ENCODE results near the gene AADAT.

The AADAT gene

DNA sequence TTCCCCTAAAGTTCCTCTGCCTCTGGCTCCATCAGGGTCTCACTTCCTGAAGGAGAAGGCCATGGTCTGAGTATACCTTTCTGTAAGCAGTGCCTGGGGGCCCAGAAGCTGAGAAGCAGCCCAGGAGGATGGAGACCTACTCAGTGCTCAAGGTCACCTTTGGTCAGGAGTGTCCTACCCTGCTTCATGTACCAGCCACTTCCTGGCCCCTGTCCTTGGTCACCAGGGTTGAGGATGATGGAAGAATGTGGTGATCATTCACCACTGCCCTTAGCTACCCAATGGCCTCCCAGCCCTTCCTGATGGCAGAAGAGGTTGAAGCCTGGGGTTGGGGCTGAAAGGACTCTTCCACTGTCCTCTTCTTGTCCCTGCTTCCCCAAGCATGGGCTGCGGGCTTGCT is 54.5 kb downstream of the AADAT start:
- no peak for DNase-seq (ENCODE audit: low read depth in 2 of 3, low spot score in 2 of 3)

DNA sequence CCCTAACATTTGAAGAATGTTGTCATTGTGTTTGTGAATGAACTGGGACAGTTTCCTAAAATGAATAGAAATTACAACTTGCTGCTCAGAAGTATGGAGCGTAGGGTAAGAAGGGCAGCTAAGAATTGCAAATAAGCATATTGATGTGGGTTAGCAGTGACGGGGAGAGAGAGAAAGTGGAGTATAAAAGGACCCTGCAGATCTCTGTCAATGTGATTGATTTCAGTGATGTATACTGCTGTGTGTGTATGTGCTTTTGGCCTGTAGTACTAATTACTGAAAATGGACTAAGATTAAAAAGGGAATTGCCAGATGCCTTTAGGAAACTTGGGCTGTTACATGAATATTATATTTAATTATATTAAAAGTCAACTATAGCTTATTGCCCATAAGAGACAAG is 55.8 kb downstream of the AADAT start:
- no peak for DNase-seq (ENCODE audit: low read depth in 2 of 3, low spot score in 2 of 3)

DNA sequence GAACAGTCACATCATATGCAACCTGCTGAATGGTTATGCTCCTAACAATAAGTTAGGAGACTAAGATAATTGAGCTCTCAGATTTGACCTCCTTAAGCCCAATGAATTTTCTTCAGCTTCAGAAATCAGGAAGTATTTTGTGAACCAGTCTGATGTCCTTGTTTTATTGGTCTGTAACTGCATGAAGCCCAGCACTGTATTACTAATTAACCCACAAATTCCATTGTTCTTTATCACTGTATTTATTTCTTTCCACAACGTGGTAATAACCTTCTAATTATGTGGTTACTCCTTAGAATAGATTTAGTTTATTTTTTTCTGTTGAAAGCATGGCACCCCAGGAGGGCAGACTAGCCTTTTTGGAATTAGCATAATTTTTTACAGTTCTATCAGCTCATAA is 59.6 kb downstream of the AADAT start:
- no peak for DNase-seq (ENCODE audit: low read depth in 2 of 3, low spot score in 2 of 3)

DNA sequence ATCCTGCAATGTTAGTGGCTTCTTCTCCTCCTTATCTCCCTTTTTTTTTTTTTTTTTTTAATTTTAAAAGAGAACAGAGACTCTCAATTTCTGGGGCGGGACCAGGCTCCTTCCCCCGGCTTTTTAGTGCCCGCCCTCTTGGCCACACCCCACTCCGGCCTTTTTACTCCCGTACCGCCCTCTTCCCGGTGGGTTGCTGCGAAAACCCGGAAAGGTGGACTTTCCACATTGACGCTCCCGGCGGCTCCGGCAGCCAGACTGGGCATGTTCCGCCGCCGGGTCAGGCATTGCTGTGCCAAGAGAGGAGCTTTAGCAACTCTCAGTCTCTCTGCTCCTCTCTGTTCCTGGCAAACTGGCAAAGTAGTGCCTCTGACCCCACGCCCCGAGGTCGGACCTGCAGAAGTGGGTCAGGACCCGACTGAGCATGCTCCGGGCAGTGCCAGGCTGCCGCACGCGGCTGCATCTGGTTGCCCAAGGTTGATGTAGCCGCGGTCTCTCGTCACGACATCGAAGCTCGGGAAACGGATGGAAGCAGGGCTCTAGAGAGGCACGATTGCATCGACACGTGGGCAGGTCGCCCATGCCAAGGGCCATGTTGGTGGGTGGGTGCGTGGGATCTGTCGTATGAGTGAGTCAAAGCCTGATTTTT is 62.5 kb downstream of the AADAT start:
- peak; percentile 66 to 82 (median 78) for DNase-seq (ENCODE audit: low read depth in 2 of 3, low spot score in 2 of 3)

DNA sequence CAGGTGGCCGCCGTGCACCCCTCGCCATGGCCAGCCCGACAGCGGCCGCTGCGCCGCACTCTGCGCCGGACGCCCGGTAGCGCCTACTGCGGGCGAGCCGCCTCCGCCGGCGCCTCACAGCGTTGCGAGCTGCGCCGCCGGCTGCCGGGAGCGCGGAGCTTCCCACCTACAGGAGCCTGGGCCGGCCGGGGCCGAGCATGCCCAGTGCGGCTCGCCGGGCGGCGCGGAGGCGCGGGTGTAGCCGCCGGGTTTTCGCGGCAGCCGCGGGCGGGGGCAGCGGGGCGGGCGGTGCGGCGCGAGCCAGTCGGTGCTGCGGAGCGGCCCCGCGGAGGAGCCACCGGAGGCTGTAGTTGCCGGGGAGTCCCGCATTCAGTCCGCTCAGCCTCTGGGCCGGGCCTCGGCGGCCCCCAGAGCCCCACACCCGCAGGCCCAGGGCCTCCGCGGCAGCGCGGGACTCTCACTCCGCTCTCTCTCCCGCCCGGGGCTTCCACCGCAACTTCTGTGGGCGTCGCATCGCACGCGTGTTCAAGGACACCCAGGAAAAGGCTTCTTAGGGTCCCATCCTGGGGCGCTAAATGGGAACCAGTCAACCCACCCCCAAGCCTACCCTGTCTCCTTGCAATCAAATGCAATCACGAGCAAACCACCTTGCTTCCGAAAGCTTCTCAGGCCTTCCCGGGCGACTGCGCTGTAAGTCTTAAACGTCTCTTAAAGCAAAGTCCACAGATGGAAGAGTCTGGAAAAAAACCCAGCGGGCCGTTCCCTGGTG is 63.3 kb downstream of the AADAT start, which contains the start of gene MFAP3L:
Gene MFAP3L (minus strand): TSS at position 143 of the 769 bp plus-strand sequence. CDS start 20,518 bp downstream, outside the sequence.
- DNase-seq (ENCODE audit: low read depth in 2 of 3, low spot score in 2 of 3), result peak; percentile 33 to 74 (median 38)

DNA sequence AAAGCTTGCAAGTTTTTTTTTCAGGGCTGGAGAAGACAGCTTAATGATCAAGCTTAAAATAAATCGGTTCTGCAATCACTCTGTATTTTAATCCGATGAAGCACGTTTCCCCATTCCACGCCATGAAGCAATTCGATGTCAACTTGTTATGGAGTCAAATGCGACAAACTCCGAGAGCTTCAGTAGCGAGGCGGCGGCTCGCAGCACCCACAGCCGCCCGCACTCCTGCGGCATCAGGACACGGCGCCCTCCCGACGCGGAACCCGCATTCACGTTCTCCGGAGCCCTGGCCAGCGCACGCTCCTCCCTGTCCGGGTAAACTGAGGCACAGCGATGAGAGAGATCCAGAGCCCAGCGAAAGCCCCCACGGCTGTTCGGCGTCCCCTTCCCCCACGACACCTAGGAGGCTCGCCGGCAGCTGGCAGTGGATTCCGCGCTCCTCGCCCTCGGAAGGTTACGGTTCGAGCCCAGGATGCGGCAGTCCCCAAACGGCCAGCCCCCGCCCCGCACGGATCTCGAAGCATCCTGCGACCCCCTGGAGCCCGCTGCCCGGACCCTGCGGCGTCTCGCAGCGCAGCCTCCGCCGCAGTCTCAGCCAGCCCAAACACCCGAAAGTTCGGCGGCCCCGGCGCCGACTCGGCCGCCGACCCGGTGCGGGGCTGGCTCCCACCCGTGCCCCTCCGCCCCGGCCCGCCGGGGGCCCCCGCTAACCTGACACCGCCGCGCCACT is 64.1 kb downstream of the AADAT start:
- DNase-seq (ENCODE audit: low read depth in 2 of 3, low spot score in 2 of 3), result no peak

DNA sequence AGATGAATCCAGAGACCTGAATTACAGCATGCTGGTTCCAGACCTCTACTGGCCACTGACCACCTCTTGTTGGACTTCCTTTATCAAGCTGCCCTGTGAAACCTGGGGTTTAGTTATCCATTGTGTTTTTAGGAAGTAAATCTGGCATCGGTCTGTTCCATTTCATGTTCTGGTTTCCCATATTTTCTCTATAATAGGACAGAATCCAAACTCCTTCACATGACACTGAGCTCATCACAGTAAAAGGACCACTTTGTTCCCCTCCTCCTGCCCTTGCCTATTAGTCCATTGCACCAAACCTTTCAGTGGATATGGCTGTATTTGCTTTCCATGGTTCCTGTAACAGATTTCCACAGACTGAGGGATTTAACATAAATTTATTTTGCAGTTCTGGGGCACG is 67.5 kb downstream of the AADAT start:
- DNase-seq (ENCODE audit: low read depth in 2 of 3, low spot score in 2 of 3), result no peak

DNA sequence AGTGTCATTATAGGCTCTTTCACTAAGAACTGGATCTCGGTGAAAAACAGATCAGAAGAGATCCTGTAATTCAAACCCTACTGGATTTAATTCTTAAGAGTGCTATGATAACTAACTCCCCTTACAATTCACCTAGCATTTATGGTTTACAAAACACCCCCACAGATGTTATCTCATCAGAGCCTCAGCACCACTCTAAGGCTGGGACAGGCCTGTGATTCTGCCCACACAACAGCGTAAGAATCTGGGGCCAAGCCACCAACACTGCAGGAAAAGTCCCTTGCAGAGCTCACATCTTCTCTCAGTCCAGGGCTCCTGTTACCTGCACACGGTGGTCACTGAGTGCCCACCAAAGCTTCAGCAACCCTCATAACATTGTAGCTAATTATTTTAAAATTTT is 72.5 kb downstream of the AADAT start:
- DNase-seq (ENCODE audit: low read depth in 2 of 3, low spot score in 2 of 3), result no peak

DNA sequence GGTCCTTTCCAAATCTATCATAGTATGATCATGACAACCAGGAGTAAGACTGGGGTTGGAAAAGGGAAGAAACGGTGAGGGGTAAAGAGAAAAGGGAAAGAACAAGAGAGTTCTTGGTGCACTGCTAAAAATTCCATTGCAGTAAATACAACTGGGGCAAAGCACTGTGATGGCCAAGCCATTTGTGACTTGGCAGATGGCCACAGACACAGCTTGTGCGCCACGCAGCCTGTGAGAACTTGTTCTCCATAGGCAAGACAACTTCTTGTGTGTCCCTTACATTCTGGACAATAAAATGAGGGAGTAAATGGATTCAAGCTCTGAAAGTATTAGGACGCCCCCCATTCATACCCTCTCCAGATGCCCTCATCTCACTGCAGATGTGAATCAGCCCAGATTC is 74.5 kb downstream of the AADAT start:
- no peak for DNase-seq (ENCODE audit: low read depth in 2 of 3, low spot score in 2 of 3)

DNA sequence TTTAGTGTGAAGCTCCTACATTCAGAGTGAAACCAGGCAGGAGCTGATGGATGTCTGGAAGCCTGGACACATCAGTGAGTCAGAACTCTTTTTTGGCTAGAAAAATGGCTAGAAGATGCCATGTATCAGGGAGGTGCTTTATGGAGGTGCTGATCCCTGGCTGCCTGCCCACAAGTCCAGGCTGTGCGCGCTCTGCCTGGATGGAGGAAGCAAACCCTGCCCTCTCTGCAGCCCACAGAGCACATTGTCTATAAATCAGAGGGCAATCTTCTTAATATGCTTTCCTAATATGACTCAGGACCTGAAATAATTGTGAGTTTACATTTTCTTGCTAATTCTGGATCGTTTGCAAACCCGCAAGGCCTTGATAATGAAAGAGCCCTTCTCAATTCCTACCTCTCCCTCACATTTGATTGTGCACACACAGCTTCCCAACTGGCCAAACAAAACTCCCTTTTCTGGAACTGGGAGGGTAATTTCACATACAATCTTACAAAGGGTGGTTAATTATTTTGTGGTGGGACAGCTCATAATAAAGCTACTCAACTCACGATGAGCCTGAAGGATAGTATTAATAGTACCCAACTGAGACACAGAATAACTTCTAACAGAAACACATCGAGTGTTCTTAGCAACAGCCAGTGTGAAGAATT is 75.3 kb downstream of the AADAT start:
- no peak for DNase-seq (ENCODE audit: low read depth in 2 of 3, low spot score in 2 of 3)

DNA sequence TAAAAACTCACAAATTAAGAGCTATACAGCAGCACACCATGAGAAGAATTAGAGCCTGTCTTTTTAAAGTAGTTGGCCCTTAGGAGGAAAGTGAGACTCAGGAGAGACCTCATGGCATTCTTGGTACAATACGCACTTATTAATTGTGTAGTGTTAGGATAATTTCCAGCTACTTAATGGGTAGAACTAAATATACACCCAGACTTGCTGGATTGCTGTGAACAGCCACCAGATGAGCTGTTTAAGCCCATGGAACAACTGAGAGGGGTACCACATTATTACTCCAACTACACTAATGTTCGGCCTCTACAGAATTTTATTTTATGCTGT is 77.2 kb downstream of the AADAT start:
- no peak for DNase-seq (ENCODE audit: low read depth in 2 of 3, low spot score in 2 of 3)

DNA sequence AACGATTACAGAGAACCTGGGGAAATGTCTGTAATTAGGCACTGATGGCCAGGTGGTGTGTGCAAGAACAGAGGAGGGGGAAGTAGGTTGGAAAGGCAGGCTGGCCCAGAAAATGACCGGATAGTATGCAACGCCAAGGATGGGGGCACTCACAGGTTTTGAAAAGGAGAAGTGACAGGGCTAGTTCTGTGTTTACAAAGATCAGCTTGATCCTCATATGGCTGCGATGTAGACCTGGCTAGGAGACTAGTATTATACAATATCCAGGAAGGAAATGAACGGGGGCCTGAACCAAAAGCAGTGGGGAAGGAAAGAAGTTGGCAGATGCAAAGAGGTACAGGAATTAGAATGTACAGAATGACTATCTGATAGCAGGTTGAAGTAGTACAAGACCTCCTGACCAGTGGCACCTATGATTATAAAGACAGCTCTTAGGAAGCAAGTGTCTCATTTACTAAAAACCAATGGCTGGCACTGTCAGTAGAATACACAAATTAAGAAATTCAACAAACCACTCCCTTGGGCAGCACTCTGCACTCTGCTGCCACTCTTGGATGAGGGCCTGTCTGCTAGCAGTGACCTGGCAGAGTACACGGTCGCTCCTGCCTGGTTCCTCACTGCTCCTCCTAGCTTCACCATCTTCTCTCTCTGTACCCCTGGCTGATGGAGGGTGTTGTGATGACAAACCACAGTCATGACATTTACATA is 77.7 kb downstream of the AADAT start:
- DNase-seq (ENCODE audit: low read depth in 2 of 3, low spot score in 2 of 3), result no peak

Measured in activated CD8-positive, alpha-beta memory T cell treated with anti-CD3 and anti-CD28 coated beads for 48 hours (primary cell).